ENCODE results near the gene ADSL. TPM values are rescaled to one million over a fixed set of nuclear protein-coding genes. Genes with fewer than 3 reads are reported as not detected.

The ADSL gene
- polyA plus RNA-seq, 1 of the 3 experiments (the other 2 are of a cell fraction): 79.7 TPM

GRCh38 chr22:40406063-40406890 is 60.0 kb downstream of the ADSL start (continued):
- no peak for TF ChIP-seq POLR2AphosphoS5 (IDR thresholded peaks at IDR 0.05; ENCODE audit: low read depth, low read length)
- TF ChIP-seq USF2 (IDR thresholded peaks at IDR 0.05; ENCODE audit: borderline replicate concordance, low read depth, low read length): no peak
- no peak for TF ChIP-seq SIN3A (IDR thresholded peaks at IDR 0.05; ENCODE audit: borderline replicate concordance, low read depth, low read length)
- no peak for TF ChIP-seq EZH2phosphoT487 (IDR thresholded peaks at IDR 0.05; ENCODE audit: borderline replicate concordance, low read depth)
- no peak for TF ChIP-seq JUND (IDR thresholded peaks at IDR 0.05)
- TF ChIP-seq NFIC (IDR thresholded peaks at IDR 0.05; ENCODE audit: borderline replicate concordance): no peak
- TF ChIP-seq MEF2A (IDR thresholded peaks at IDR 0.05; ENCODE audit: borderline replicate concordance, low read depth): no peak

- peaks cover 0 to 28% of the 10 kb centered on the region in 2 experiments for H3K36me3 ChIP-seq (replicated peaks in 1 of 2; ENCODE audit: control insufficient read depth in 1 of 2, insufficient read depth in 2 of 2, low read length in 1 of 2)
- CTCF ChIA-PET: no interaction called here
Measured at GRCh38 chr22:40407021-40407761, 60.9 kb downstream of the ADSL start.

More at GRCh38 chr22:40407021-40407761, 60.9 kb downstream of the ADSL start:
- no peaks in the 10 kb centered on the region for H3K79me2 ChIP-seq (ENCODE audit: insufficient read depth)
- H3K4me2 ChIP-seq: no peak overlapping the region
- H3K9me3 ChIP-seq: no peaks in the 10 kb centered on the region
- POLR2A ChIA-PET: interaction anchor here (0.6 kb wide), 1 partner anchor 1197 kb away, joined by 4 read pairs; no protein-coding TSS in a partner anchor
- no peaks in the 10 kb centered on the region for H3K4me1 ChIP-seq (ENCODE audit: control insufficient read depth in 1 of 2, insufficient read depth in 2 of 2, low read depth in 1 of 2, low read length in 1 of 2)
- no peaks in the 10 kb centered on the region for H4K20me1 ChIP-seq (ENCODE audit: insufficient read depth)
- no peak overlapping the region for H2AFZ ChIP-seq (ENCODE audit: low read depth)
- DNase-seq: no peak
- H3K27me3 ChIP-seq (ENCODE audit: insufficient read depth): no peaks in the 10 kb centered on the region
- H3K9ac ChIP-seq: no peak overlapping the region
- TF ChIP-seq USF1 (IDR thresholded peaks at IDR 0.05; ENCODE audit: borderline replicate concordance, low read depth): no peak
- no peak for TF ChIP-seq GATA2 (CRISPR knock-in tag; IDR thresholded peaks at IDR 0.05)
- TF ChIP-seq RXRA (IDR thresholded peaks at IDR 0.05; ENCODE audit: borderline replicate concordance, low read depth): no peak
- no peak for TF ChIP-seq POLR2AphosphoS5 (IDR thresholded peaks at IDR 0.05; ENCODE audit: low read depth, low read length)
- TF ChIP-seq MXI1 (IDR thresholded peaks at IDR 0.05; ENCODE audit: low read depth, low read length): no peak
- no peak for TF ChIP-seq USF2 (IDR thresholded peaks at IDR 0.05; ENCODE audit: borderline replicate concordance, low read depth, low read length)
- no peak for TF ChIP-seq GABPA (IDR thresholded peaks at IDR 0.05; ENCODE audit: low read depth)
- TF ChIP-seq NRF1 (IDR thresholded peaks at IDR 0.05; ENCODE audit: low read depth, low read length): no peak
- TF ChIP-seq SMC3 (IDR thresholded peaks at IDR 0.05; ENCODE audit: low read depth, low read length): no peak
- TF ChIP-seq JUND (IDR thresholded peaks at IDR 0.05): no peak
- TF ChIP-seq YY1 (IDR thresholded peaks at IDR 0.05; ENCODE audit: low read depth): no peak
- no peak for TF ChIP-seq REST (IDR thresholded peaks at IDR 0.05; ENCODE audit: low read depth, low read length)
- H3K4me3 ChIP-seq (ENCODE audit: low read depth in 2 of 2, low read length in 1 of 2): no peak overlapping the region
- no peaks in the 10 kb centered on the region for H3K9me2 ChIP-seq
- WGBS (ENCODE audit: low lambda C conversion rate): 100% methylated on average over 1 of the region's 37 CpGs
- no peaks in the 10 kb centered on the region for H3F3A ChIP-seq (replicated peaks; ENCODE audit: insufficient read depth)
- no peak overlapping the region for H3K27ac ChIP-seq (ENCODE audit: low read depth in 2 of 2, low read length in 1 of 2)

All from SK-N-SH (cell line).